ENCODE data around the gene CYCS. TPM values are rescaled to one million over a fixed set of nuclear protein-coding genes. Genes with fewer than 3 reads are reported as not detected.
"Not testable (repeated sequence)": the region's sequence is repeated elsewhere in the genome, so short reads cannot be mapped to it uniquely, and the experiment has no call there.

CYCS gene
- total RNA-seq, 1 donor from 2014 or later: 73.0 TPM

GRCh38 chr7:25168145-25168544 is 43.1 kb upstream of the CYCS start:
- Mint-ChIP-seq H3K4me1 (peaks cover 2% of the 10 kb centered on the region), H3K27ac (no peak overlapping the region), H3K4me3 (no peak overlapping the region), H3K9me3 (no peaks in the 10 kb centered on the region), H3K36me3 (ENCODE audit: low read depth) (peaks cover 54% of the 10 kb centered on the region), H3K27me3 (no peaks in the 10 kb centered on the region)
- TF ChIP-seq CTCF (IDR thresholded peaks at IDR 0.05): no peak
- ATAC-seq (ENCODE audit: low read depth): no peak
- ChIA-PET CTCF (no interaction called here), POLR2A (no interaction called here)
- intact Hi-C loops (cut with micrococcal nuclease): no loop called here
- DNase-seq: no peak

- no peaks in the 10 kb centered on the region for H3K27me3 Mint-ChIP-seq
- ChIA-PET CTCF (no interaction called here), POLR2A (no interaction called here)
- no peaks in the 10 kb centered on the region for H3K9me3 Mint-ChIP-seq
- H3K27ac Mint-ChIP-seq: no peak overlapping the region
- intact Hi-C loops (cut with micrococcal nuclease): no loop called here
- no peak for DNase-seq
- H3K36me3 Mint-ChIP-seq (ENCODE audit: low read depth): peaks cover 48% of the 10 kb centered on the region
- no peak overlapping the region for H3K4me3 Mint-ChIP-seq
- no peak for ATAC-seq (ENCODE audit: low read depth)
- TF ChIP-seq CTCF (IDR thresholded peaks at IDR 0.05): no peak
- peaks cover 2% of the 10 kb centered on the region for H3K4me1 Mint-ChIP-seq
Measured at GRCh38 chr7:25167262-25167843, 42.3 kb upstream of the CYCS start.

GRCh38 chr7:25159983-25160596 is 35.0 kb upstream of the CYCS start:
- H3K4me3 Mint-ChIP-seq, H3K4me1 Mint-ChIP-seq, DNase-seq, POLR2A ChIA-PET, H3K27me3 Mint-ChIP-seq, H3K9me3 Mint-ChIP-seq, H3K27ac Mint-ChIP-seq: not testable (repeated sequence)
- peaks cover 38% of the 10 kb centered on the region for H3K36me3 Mint-ChIP-seq (ENCODE audit: low read depth)
- TF ChIP-seq CTCF (IDR thresholded peaks at IDR 0.05): peak; percentile 97
- peak; percentile 47 for ATAC-seq (ENCODE audit: low read depth)
- CTCF ChIA-PET: interaction anchor here (0.6 to 1.0 kb wide), 4 partner anchors 9 to 1466 kb away, joined by 3 to 4 read pairs (median 3); a partner anchor contains a TSS
- intact Hi-C loops (cut with micrococcal nuclease): loop anchor here (1.0 to 2.0 kb wide), 5 partner anchors 20 to 348 kb away; partner anchors contain the start of gene CYCS

- DNase-seq (no peak), ATAC-seq (ENCODE audit: low read depth) (no peak)
- Mint-ChIP-seq H3K9me3 (no peaks in the 10 kb centered on the region), H3K4me3 (no peak overlapping the region), H3K36me3 (ENCODE audit: low read depth) (peaks cover 43% of the 10 kb centered on the region), H3K4me1 (peaks cover 1% of the 10 kb centered on the region), H3K27me3 (no peaks in the 10 kb centered on the region), H3K27ac (no peak overlapping the region)
- no peak for TF ChIP-seq CTCF (IDR thresholded peaks at IDR 0.05)
- CTCF ChIA-PET: interaction anchor here (0.6 kb wide), 1 partner anchor 74 kb away, joined by 3 read pairs; no protein-coding TSS in a partner anchor
- intact Hi-C loops (cut with micrococcal nuclease): no loop called here
- POLR2A ChIA-PET: no interaction called here
Measured at GRCh38 chr7:25158966-25159365, 33.9 kb upstream of the CYCS start.

- CTCF ChIA-PET: interaction anchor here (1.4 kb wide), 1 partner anchor 9 kb away, joined by 3 read pairs; no protein-coding TSS in a partner anchor
- ATAC-seq (ENCODE audit: low read depth) (no peak), DNase-seq (no peak)
- no peak overlapping the region for H3K4me3 Mint-ChIP-seq
- H3K4me1 Mint-ChIP-seq: no peaks in the 10 kb centered on the region
- no peaks in the 10 kb centered on the region for H3K27me3 Mint-ChIP-seq
- H3K9me3 Mint-ChIP-seq: no peaks in the 10 kb centered on the region
- H3K36me3 Mint-ChIP-seq (ENCODE audit: low read depth): peaks cover 67% of the 10 kb centered on the region
- no peak for TF ChIP-seq CTCF (IDR thresholded peaks at IDR 0.05)
- POLR2A ChIA-PET: interaction anchor here (1.7 kb wide), 1 partner anchor 26 kb away, joined by 6 read pairs; the partner anchor contains the start of gene CYCS
- no peak overlapping the region for H3K27ac Mint-ChIP-seq
- intact Hi-C loops (cut with micrococcal nuclease): no loop called here
Measured at GRCh38 chr7:25151773-25152172, 26.7 kb upstream of the CYCS start.
